HG02678 (cell line): ENCODE results near the gene MREG.

Experiments
- ATAC-seq: cut with Tn5 transposase; IDR thresholded peaks from one replicate; pipeline ENCODE4 v1.9.1; 2021; ENCODE audit warnings: mild to moderate bottlenecking, moderate library complexity; ENCODE audit not compliant: unreplicated experiment

Gene MREG

GRCh38 chr2:216013080-216013909, at the start of gene MREG:
Gene MREG, minus strand, starts transcription at chr2:216013551. Its CDS starts 224 bp downstream, at chr2:216013327.
- peak; percentile 37 for ATAC-seq

GRCh38 chr2:216059233-216059834, 46.0 kb upstream of the MREG start:
- no peak for ATAC-seq

- peak; percentile 83 for ATAC-seq
These were observed 44.4 kb upstream of the MREG start for GRCh38 chr2:216057688-216058193.

GRCh38 chr2:216056739-216057138, 43.4 kb upstream of the MREG start:
- ATAC-seq = peak; percentile 31

- ATAC-seq = no peak
These were observed 42.3 kb upstream of the MREG start for GRCh38 chr2:216055680-216056079.

- no peak for ATAC-seq
These were observed 39.1 kb upstream of the MREG start for GRCh38 chr2:216052420-216052819.

- ATAC-seq = no peak
These were observed 38.0 kb upstream of the MREG start for GRCh38 chr2:216051350-216051749.

GRCh38 chr2:216049452-216049851, 36.1 kb upstream of the MREG start:
- ATAC-seq = no peak

- ATAC-seq = no peak
These were observed 34.0 kb upstream of the MREG start for GRCh38 chr2:216047397-216047796.

- ATAC-seq = peak; percentile 92
These were observed 31.6 kb upstream of the MREG start for GRCh38 chr2:216044883-216045486.

GRCh38 chr2:216043949-216044348, 30.6 kb upstream of the MREG start:
- ATAC-seq = no peak

GRCh38 chr2:216041438-216041837, 28.1 kb upstream of the MREG start:
- no peak for ATAC-seq

GRCh38 chr2:216039918-216040317, 26.6 kb upstream of the MREG start:
- ATAC-seq = no peak

GRCh38 chr2:216034065-216034464, 20.7 kb upstream of the MREG start:
- peak; percentile 43 for ATAC-seq

- ATAC-seq = peak; percentile 37
These were observed 20.1 kb upstream of the MREG start for GRCh38 chr2:216033403-216033802.

- ATAC-seq = peak; percentile 70
These were observed 18.8 kb upstream of the MREG start for GRCh38 chr2:216031960-216032689.

GRCh38 chr2:216030216-216030615, 16.9 kb upstream of the MREG start:
- no peak for ATAC-seq

GRCh38 chr2:216029416-216030129, 16.2 kb upstream of the MREG start:
- ATAC-seq = no peak

GRCh38 chr2:216024779-216025336, 11.5 kb upstream of the MREG start:
- ATAC-seq = no peak

- ATAC-seq = peak; percentile 90
These were observed 9.8 kb upstream of the MREG start for GRCh38 chr2:216023055-216023648.
